GM19099 (cell line): ENCODE results near the gene MTMR3.

Source experiments
- POLR2A ChIP-seq: IDR thresholded peaks from 3 replicates; pipeline ENCODE4 v1.6.1; 2011; ENCODE audit warnings: low read depth; ENCODE audit not compliant: insufficient read length; ENCODE audit errors: extremely low read depth

The MTMR3 gene

GRCh38 chr22:30033137-30033536 lies 150.2 kb downstream of the MTMR3 start:
- no peak for TF ChIP-seq POLR2A

GRCh38 chr22:30033901-30034300 lies 150.9 kb downstream of the MTMR3 start:
- no peak for TF ChIP-seq POLR2A

- TF ChIP-seq POLR2A, result no peak
Observed at GRCh38 chr22:30036656-30037055, 153.7 kb downstream of the MTMR3 start.

- TF ChIP-seq POLR2A, result no peak
Observed at GRCh38 chr22:30038219-30038618, 155.2 kb downstream of the MTMR3 start.

GRCh38 chr22:30040499-30041260 lies 157.7 kb downstream of the MTMR3 start:
- no peak for TF ChIP-seq POLR2A

GRCh38 chr22:30041475-30041874 lies 158.5 kb downstream of the MTMR3 start:
- no peak for TF ChIP-seq POLR2A

GRCh38 chr22:30041881-30042280 lies 158.9 kb downstream of the MTMR3 start:
- no peak for TF ChIP-seq POLR2A

- no peak for TF ChIP-seq POLR2A
Observed at GRCh38 chr22:30043161-30043560, 160.2 kb downstream of the MTMR3 start.

- TF ChIP-seq POLR2A, result no peak
Observed at GRCh38 chr22:30044369-30044768, 161.4 kb downstream of the MTMR3 start.

- no peak for TF ChIP-seq POLR2A
Observed at GRCh38 chr22:30044881-30045493, 162.0 kb downstream of the MTMR3 start.

GRCh38 chr22:30045494-30045887 lies 162.5 kb downstream of the MTMR3 start:
- TF ChIP-seq POLR2A, result no peak

GRCh38 chr22:30045901-30046715 lies 163.1 kb downstream of the MTMR3 start:
- no peak for TF ChIP-seq POLR2A

- TF ChIP-seq POLR2A, result no peak
Observed at GRCh38 chr22:30046716-30047363, 163.9 kb downstream of the MTMR3 start.

- no peak for TF ChIP-seq POLR2A
Observed at GRCh38 chr22:30047364-30047738, 164.4 kb downstream of the MTMR3 start.

- TF ChIP-seq POLR2A, result no peak
Observed at GRCh38 chr22:30048681-30049080, 165.7 kb downstream of the MTMR3 start.

- TF ChIP-seq POLR2A, result no peak
Observed at GRCh38 chr22:30054067-30054763, 171.2 kb downstream of the MTMR3 start.

- TF ChIP-seq POLR2A, result no peak
Observed at GRCh38 chr22:30054764-30055069, 171.7 kb downstream of the MTMR3 start.
